Right atrium auricular region (tissue), 2 donors: ENCODE results near the gene PRSS50. TPM values are rescaled to one million over a fixed set of nuclear protein-coding genes. Genes with fewer than 3 reads are reported as not detected.

ENCODE experiments used
- DNase-seq: peaks from one replicate; pipeline ENCODE4 v3.0.0-alpha.2; 2019; ENCODE audit warnings: low spot score
- H3K27ac ChIP-seq, 2 donors: fragments of 200-600 bp; sonication (generic); 1 replicate in 1 of 2; 2 replicates in 1 of 2; pipeline ENCODE4 v1.5.1; 2016 to 2019
- H3K27me3 ChIP-seq, 2 donors: fragments of 200-600 bp; sonication (generic); one replicate each; pipeline versions ENCODE4 v1.5.1 to v1.6.0; 2017 to 2019
- H3K36me3 ChIP-seq: fragments of 200-600 bp; sonication (generic); one replicate; pipeline ENCODE4 v1.5.1; 2016
- H3K4me1 ChIP-seq, 2 donors: fragments of 200-600 bp; sonication (generic); one replicate each; pipeline versions ENCODE4 v1.5.1 to v1.6.0; 2017 to 2019
- H3K4me3 ChIP-seq, 2 donors: fragments of 200-600 bp; sonication (generic); 1 replicate in 1 of 2; 2 replicates in 1 of 2; pipeline ENCODE4 v1.5.1; 2017 to 2019; ENCODE audit warnings: mild to moderate bottlenecking in 1 of 2, moderate library complexity in 1 of 2
- H3K9me3 ChIP-seq, 2 donors: fragments of 200-600 bp; sonication (generic); one replicate each; pipeline ENCODE4 v1.5.1; 2019
- CTCF ChIP-seq, 2 donors: fragments of 200-600 bp; sonication (generic); IDR thresholded peaks; one replicate each; pipeline ENCODE4 v1.5.1; 2019; ENCODE audit warnings: antibody characterized with exemption in 2 of 2
- total RNA-seq, 2 donors: library from RNA; depleted of rRNA; stranded (reverse); fragments of >200 nt; gene quantifications; one replicate each; pipeline ENCODE4 v1.1.0, GENCODE V29; 2016

PRSS50 gene
- total RNA-seq, 2 donors from 2014 or later, result 0.12 TPM; not detected in 1

- Histone ChIP-seq H3K27ac (no peak overlapping the region), H3K36me3 (peaks cover 31% of the 10 kb centered on the region)
These were observed 36.3 kb downstream of the PRSS50 start for GRCh38 chr3:46681387-46681786.

GRCh38 chr3:46680298-46680826, 37.3 kb downstream of the PRSS50 start:
- no peaks in the 10 kb centered on the region for H3K27me3 ChIP-seq
- peak overlapping the region in 1 of 2 donors; percentile 10 for H3K27ac ChIP-seq
- DNase-seq, result no peak
- TF ChIP-seq CTCF (IDR thresholded peaks at IDR 0.05), result no peak
- no peaks in the 10 kb centered on the region for H3K9me3 ChIP-seq
- H3K4me1 ChIP-seq, result peaks cover 0 to 28% of the 10 kb centered on the region in 2 donors
- H3K36me3 ChIP-seq, result peaks cover 28% of the 10 kb centered on the region
- no peak overlapping the region for H3K4me3 ChIP-seq

More at GRCh38 chr3:46681387-46681786, 36.3 kb downstream of the PRSS50 start:
- H3K27me3 ChIP-seq, result no peaks in the 10 kb centered on the region
- H3K4me1 ChIP-seq, result peaks cover 0 to 21% of the 10 kb centered on the region in 2 donors
- H3K4me3 ChIP-seq, result no peak overlapping the region
- no peak for DNase-seq
- H3K9me3 ChIP-seq, result no peaks in the 10 kb centered on the region
- no peak for TF ChIP-seq CTCF (IDR thresholded peaks at IDR 0.05)

- Histone ChIP-seq H3K27me3 (no peaks in the 10 kb centered on the region), H3K9me3 (no peaks in the 10 kb centered on the region), H3K27ac (no peak overlapping the region), H3K36me3 (peaks cover 26% of the 10 kb centered on the region), H3K4me1 (peaks cover 0 to 28% of the 10 kb centered on the region in 2 donors), H3K4me3 (no peak overlapping the region)
- DNase-seq, result no peak
- no peak for TF ChIP-seq CTCF (IDR thresholded peaks at IDR 0.05)
These were observed 38.0 kb downstream of the PRSS50 start for GRCh38 chr3:46679681-46680080.

- Histone ChIP-seq H3K27me3 (no peaks in the 10 kb centered on the region), H3K4me3 (no peak overlapping the region), H3K36me3 (peaks cover 27% of the 10 kb centered on the region), H3K9me3 (no peaks in the 10 kb centered on the region), H3K27ac (no peak overlapping the region), H3K4me1 (peaks cover 0 to 28% of the 10 kb centered on the region in 2 donors)
- no peak for DNase-seq
- TF ChIP-seq CTCF (IDR thresholded peaks at IDR 0.05), result no peak
These were observed 39.4 kb downstream of the PRSS50 start for GRCh38 chr3:46678280-46678679.

GRCh38 chr3:46677411-46677726, 40.3 kb downstream of the PRSS50 start:
- peaks cover 19% of the 10 kb centered on the region for H3K36me3 ChIP-seq

More at GRCh38 chr3:46677411-46677726, 40.3 kb downstream of the PRSS50 start:
- no peaks in the 10 kb centered on the region for H3K27me3 ChIP-seq
- H3K4me1 ChIP-seq, result peaks cover 0 to 28% of the 10 kb centered on the region in 2 donors
- no peak for DNase-seq
- no peaks in the 10 kb centered on the region for H3K9me3 ChIP-seq
- TF ChIP-seq CTCF (IDR thresholded peaks at IDR 0.05), result no peak
- H3K27ac ChIP-seq, result no peak overlapping the region
- H3K4me3 ChIP-seq, result peak overlapping the region in 1 of 2 donors; percentile 5
